ENCODE measurements around the gene PRSS57. TPM values are rescaled to one million over a fixed set of nuclear protein-coding genes. Genes with fewer than 3 reads are reported as not detected.
"Not testable (repeated sequence)": the region's sequence is repeated elsewhere in the genome, so short reads cannot be mapped to it uniquely, and the experiment has no call there.

Gene PRSS57
- total RNA-seq, 4 donors from 2014 or later, result not detected

- no peak overlapping the region for H3K4me3 ChIP-seq (replicated peaks in 1 of 3)
- no peaks in the 10 kb centered on the region for H3K27me3 ChIP-seq
- H3K4me1 ChIP-seq, result peaks cover 4 to 28% of the 10 kb centered on the region in 2 donors
- no peaks in the 10 kb centered on the region for H3K9me3 ChIP-seq
- WGBS, 2 donors, result 40 to 58% methylated on average over 3 to 4 of the region's 4 CpGs
- intact Hi-C loops (cut with DNase I), result no loop called here
- TF ChIP-seq CTCF (IDR thresholded peaks at IDR 0.05) (no peak), POLR2A (IDR thresholded peaks at IDR 0.05) (no peak)
- no peaks in the 10 kb centered on the region for H3K36me3 ChIP-seq
- DNase-seq, result no peak
- H3K27ac ChIP-seq, result no peak overlapping the region
Measured at GRCh38 chr19:703329-703650, 8.0 kb upstream of the PRSS57 start.

- H3K9me3 ChIP-seq; H3K36me3 ChIP-seq; DNase-seq; H3K27ac ChIP-seq; H3K4me3 ChIP-seq (replicated peaks in 1 of 3); intact Hi-C loops (cut with DNase I); H3K27me3 ChIP-seq: not testable (repeated sequence)
- peaks cover 4 to 23% of the 10 kb centered on the region in 2 donors for H3K4me1 ChIP-seq
- WGBS, 2 donors, result 55 to 57% methylated on average over 6 of the region's 6 CpGs
Measured at GRCh38 chr19:702847-703246, 7.6 kb upstream of the PRSS57 start.

GRCh38 chr19:699885-700284 lies 4.6 kb upstream of the PRSS57 start:
- H3K27ac ChIP-seq; intact Hi-C loops (cut with DNase I); H3K36me3 ChIP-seq; DNase-seq; H3K27me3 ChIP-seq; H3K4me3 ChIP-seq (replicated peaks in 1 of 3); H3K9me3 ChIP-seq: not testable (repeated sequence)
- H3K4me1 ChIP-seq, result peaks cover 4 to 11% of the 10 kb centered on the region in 2 donors
- 78 to 85% methylated on average over 12 to 14 of the region's 14 CpGs for WGBS, 2 donors

- intact Hi-C loops (cut with DNase I); H3K4me3 ChIP-seq (replicated peaks in 1 of 3); H3K9me3 ChIP-seq; H3K27me3 ChIP-seq; H3K36me3 ChIP-seq; H3K4me1 ChIP-seq; H3K27ac ChIP-seq; DNase-seq: not testable (repeated sequence)
- WGBS, 2 donors, result 95 to 96% methylated on average over 15 of the region's 15 CpGs
Measured at GRCh38 chr19:698529-698928, 3.3 kb upstream of the PRSS57 start.

- Histone ChIP-seq H3K36me3 (no peaks in the 10 kb centered on the region), H3K4me1 (no peaks in the 10 kb centered on the region), H3K27me3 (no peaks in the 10 kb centered on the region), H3K27ac (no peak overlapping the region), H3K4me3 (replicated peaks in 1 of 3) (no peak overlapping the region), H3K9me3 (no peaks in the 10 kb centered on the region)
- DNase-seq, result no peak
- 46 to 54% methylated on average over 30 to 37 of the region's 41 CpGs for WGBS, 2 donors
- intact Hi-C loops (cut with DNase I), result no loop called here
- TF ChIP-seq CTCF (IDR thresholded peaks at IDR 0.05) (no peak), POLR2A (IDR thresholded peaks at IDR 0.05) (no peak)
Measured at GRCh38 chr19:694481-695351, 536 bp downstream of the PRSS57 start.

- TF ChIP-seq POLR2A (IDR thresholded peaks at IDR 0.05) (no peak), CTCF (IDR thresholded peaks at IDR 0.05) (no peak)
- Histone ChIP-seq H3K4me1 (no peaks in the 10 kb centered on the region), H3K27ac (no peak overlapping the region), H3K9me3 (no peaks in the 10 kb centered on the region), H3K36me3 (no peaks in the 10 kb centered on the region), H3K4me3 (replicated peaks in 1 of 3) (no peak overlapping the region), H3K27me3 (no peaks in the 10 kb centered on the region)
- WGBS, 2 donors, result 62 to 71% methylated on average over 17 to 18 of the region's 18 CpGs
- intact Hi-C loops (cut with DNase I), result no loop called here
- DNase-seq, result no peak
Measured at GRCh38 chr19:690203-690602, 5.0 kb downstream of the PRSS57 start.
